OCI-LY3 (cell line): ENCODE measurements around the gene SERPINA12.

Source experiments
- H2AFZ ChIP-seq: fragments of 200-600, 300-600 bp; shearing (Covaris generic); 2 replicates; pipeline ENCODE4 v1.6.0; 2014; ENCODE audit warnings: antibody characterized with exemption, low read depth, low read length
- H3K27ac ChIP-seq: fragments of 200-600, 300-600 bp; sonication (generic); 2 replicates; pipeline ENCODE4 v1.5.1; 2014; ENCODE audit warnings: mild to moderate bottlenecking, low read length, moderate library complexity, mixed read lengths
- H3K27me3 ChIP-seq: fragments of 200-600, 300-600 bp; sonication (generic); 2 replicates; pipeline ENCODE4 v1.6.1; 2014; ENCODE audit warnings: low read depth, low read length, mixed read lengths
- H3K36me3 ChIP-seq: fragments of 200-600, 300-600 bp; sonication (generic); replicated peaks from 2 replicates; pipeline ENCODE3; 2014; ENCODE audit warnings: low read depth, low read length, mixed read lengths
- H3K4me1 ChIP-seq: fragments of 300-600, 200-600 bp; sonication (generic); 2 replicates; pipeline ENCODE4 v1.6.1; 2014; ENCODE audit warnings: low read length, mixed read lengths
- H3K4me2 ChIP-seq: fragments of 200-600, 300-600 bp; sonication (generic); 2 replicates; pipeline ENCODE4 v1.6.1; 2014; ENCODE audit warnings: low read length, mixed read lengths
- H3K4me3 ChIP-seq: fragments of 300-600, 200-600 bp; sonication (generic); 2 replicates; pipeline ENCODE4 v1.5.1; 2014; ENCODE audit warnings: antibody characterized with exemption, mild to moderate bottlenecking, low read length, moderate library complexity
- H3K79me2 ChIP-seq: fragments of 300-600, 200-600 bp; shearing (Covaris generic); 2 replicates; pipeline ENCODE4 v1.6.1; 2014; ENCODE audit warnings: mild to moderate bottlenecking, low read length, mixed read lengths
- H3K9ac ChIP-seq: fragments of 300-600, 200-600 bp; shearing (Covaris generic); 2 replicates; pipeline ENCODE4 v1.6.0; 2014; ENCODE audit warnings: mild to moderate bottlenecking, low read length, moderate library complexity
- H3K9me3 ChIP-seq: fragments of 200-600, 300-600 bp; shearing (Covaris generic); 2 replicates; pipeline ENCODE4 v1.6.1; 2014; ENCODE audit warnings: low read length, mixed read lengths; ENCODE audit not compliant: insufficient read depth
- H4K20me1 ChIP-seq: fragments of 200-600, 300-600 bp; sonication (generic); 2 replicates; pipeline ENCODE4 v1.6.1; 2016; ENCODE audit warnings: low read length, mixed read lengths; ENCODE audit not compliant: insufficient read depth
- CTCF ChIP-seq: fragments of 200-600, 300-600 bp; sonication (generic); IDR thresholded peaks from 2 replicates; pipeline ENCODE4 v1.5.1; 2014; ENCODE audit warnings: antibody characterized with exemption, low read length, low read depth
- EZH2phosphoT487 ChIP-seq: fragments of 200-600 bp; shearing (Covaris generic); IDR thresholded peaks from 2 replicates; pipeline ENCODE4 v1.6.1; 2018; ENCODE audit warnings: antibody characterized with exemption, mixed run types, low read depth

The SERPINA12 gene

GRCh38 chr14:94449930-94450329 is 59.3 kb downstream of the SERPINA12 start:
- TF ChIP-seq CTCF (no peak), EZH2phosphoT487 (no peak)
- Histone ChIP-seq H3K36me3 (no peaks in the 10 kb centered on the region), H4K20me1 (no peaks in the 10 kb centered on the region), H3K27me3 (peaks cover 19% of the 10 kb centered on the region), H3K4me2 (no peak overlapping the region), H3K4me1 (peaks cover 23% of the 10 kb centered on the region), H2AFZ (no peak overlapping the region), H3K9me3 (no peaks in the 10 kb centered on the region), H3K9ac (no peak overlapping the region), H3K4me3 (no peak overlapping the region), H3K27ac (no peak overlapping the region), H3K79me2 (no peaks in the 10 kb centered on the region)

GRCh38 chr14:94448071-94448808 is 61.0 kb downstream of the SERPINA12 start:
- peaks cover 23% of the 10 kb centered on the region for H3K4me1 ChIP-seq
- H3K4me3 ChIP-seq, result no peak overlapping the region
- H2AFZ ChIP-seq, result no peak overlapping the region
- H4K20me1 ChIP-seq, result no peaks in the 10 kb centered on the region
- no peak for TF ChIP-seq CTCF
- no peak for TF ChIP-seq EZH2phosphoT487
- H3K9ac ChIP-seq, result no peak overlapping the region
- H3K27me3 ChIP-seq, result peaks cover 19% of the 10 kb centered on the region
- H3K4me2 ChIP-seq, result no peak overlapping the region
- no peaks in the 10 kb centered on the region for H3K36me3 ChIP-seq
- H3K79me2 ChIP-seq, result no peaks in the 10 kb centered on the region
- no peaks in the 10 kb centered on the region for H3K9me3 ChIP-seq
- H3K27ac ChIP-seq, result no peak overlapping the region

- no peak overlapping the region for H3K9ac ChIP-seq
- H3K4me2 ChIP-seq, result no peak overlapping the region
- H3K4me1 ChIP-seq, result peaks cover 17% of the 10 kb centered on the region
- no peak overlapping the region for H3K27ac ChIP-seq
- H2AFZ ChIP-seq, result no peak overlapping the region
- peaks cover 19% of the 10 kb centered on the region for H3K27me3 ChIP-seq
- no peaks in the 10 kb centered on the region for H3K36me3 ChIP-seq
- no peak overlapping the region for H3K4me3 ChIP-seq
- no peaks in the 10 kb centered on the region for H3K79me2 ChIP-seq
- H4K20me1 ChIP-seq, result no peaks in the 10 kb centered on the region
- H3K9me3 ChIP-seq, result no peaks in the 10 kb centered on the region
- TF ChIP-seq EZH2phosphoT487, result no peak
- TF ChIP-seq CTCF, result no peak
Measured at GRCh38 chr14:94447206-94447605, 62.1 kb downstream of the SERPINA12 start.

- Histone ChIP-seq H2AFZ (no peak overlapping the region), H3K9ac (no peak overlapping the region), H3K27ac (no peak overlapping the region), H3K79me2 (no peaks in the 10 kb centered on the region), H3K36me3 (no peaks in the 10 kb centered on the region), H4K20me1 (no peaks in the 10 kb centered on the region), H3K9me3 (no peaks in the 10 kb centered on the region), H3K4me3 (no peak overlapping the region), H3K4me2 (no peak overlapping the region), H3K27me3 (peaks cover 12% of the 10 kb centered on the region), H3K4me1 (peaks cover 6% of the 10 kb centered on the region)
- TF ChIP-seq CTCF, result no peak
- no peak for TF ChIP-seq EZH2phosphoT487
Measured at GRCh38 chr14:94446126-94446525, 63.1 kb downstream of the SERPINA12 start.
